Ectodermal cell (in vitro differentiated cells): ENCODE measurements around the gene SCAND1. TPM values are rescaled to one million over a fixed set of nuclear protein-coding genes. Genes with fewer than 3 reads are reported as not detected.
A peak's percentile ranks its signal among the peaks of the same experiment; 100 is the strongest.
"Not testable (repeated sequence)": the region's sequence is repeated elsewhere in the genome, so short reads cannot be mapped to it uniquely, and the experiment has no call there.

ENCODE experiments used
- H3K27ac ChIP-seq: 2 replicates; pipeline ENCODE4 v1.7.0; 2013; ENCODE audit warnings: mild to moderate bottlenecking, low read depth, low read length; ENCODE audit not compliant: insufficient read depth, poor library complexity, severe bottlenecking
- H3K27me3 ChIP-seq: 2 replicates; pipeline ENCODE4 v1.7.0; 2013; ENCODE audit warnings: mild to moderate bottlenecking, low read length; ENCODE audit not compliant: insufficient read depth, control insufficient read depth, poor library complexity, severe bottlenecking
- H3K36me3 ChIP-seq: one replicate; pipeline ENCODE4 v1.7.0; 2013; ENCODE audit warnings: low read length; ENCODE audit not compliant: control insufficient read depth, insufficient read depth
- H3K4me1 ChIP-seq: one replicate; pipeline ENCODE4 v1.7.0; 2013; ENCODE audit warnings: low read length; ENCODE audit not compliant: control insufficient read depth, insufficient read depth
- H3K4me3 ChIP-seq: 2 replicates; pipeline ENCODE4 v1.7.0; 2013; ENCODE audit warnings: low read depth, low read length, control low read depth; ENCODE audit not compliant: insufficient read depth
- H3K9me3 ChIP-seq: 2 replicates; pipeline ENCODE4 v1.7.0; 2013; ENCODE audit warnings: mild to moderate bottlenecking, low read length, moderate library complexity; ENCODE audit not compliant: control insufficient read depth
- WGBS, 2 experiments: methylation state at CpG; one replicate each; pipeline ENCODE4 v1.1.7; 2013; ENCODE audit warnings: missing lambda C conversion rate in 2 of 2; 5-methylcytosine and 5-hydroxymethylcytosine counted together
- polyA plus RNA-seq, 4 experiments: library from polyadenylated mRNA; stranded (reverse); fragments of 50-300 nt; gene quantifications; one replicate each; pipeline ENCODE4 v1.2.3, GENCODE V29; 2013

The SCAND1 gene
- 56.1 TPM for polyA plus RNA-seq (2013, experiment 1 of 4)
- polyA plus RNA-seq (2013, experiment 2 of 4): 57.8 TPM
- 58.9 TPM for polyA plus RNA-seq (2013, experiment 3 of 4)
- 59.5 TPM for polyA plus RNA-seq (2013, experiment 4 of 4)

- WGBS, 2 experiments: 0% methylated on average over 76 of the region's 76 CpGs
- Histone ChIP-seq H3K4me3 (peak within 1 kb of the TSS; percentile 80), H3K27ac (peak within 1 kb of the TSS; percentile 97)
Observed at GRCh38 chr20:35954200-35954906, at the start of gene SCAND1. SCAND1 (minus strand) TSS chr20:35954502; CDS start chr20:35954284, 218 bp downstream.

DNA sequence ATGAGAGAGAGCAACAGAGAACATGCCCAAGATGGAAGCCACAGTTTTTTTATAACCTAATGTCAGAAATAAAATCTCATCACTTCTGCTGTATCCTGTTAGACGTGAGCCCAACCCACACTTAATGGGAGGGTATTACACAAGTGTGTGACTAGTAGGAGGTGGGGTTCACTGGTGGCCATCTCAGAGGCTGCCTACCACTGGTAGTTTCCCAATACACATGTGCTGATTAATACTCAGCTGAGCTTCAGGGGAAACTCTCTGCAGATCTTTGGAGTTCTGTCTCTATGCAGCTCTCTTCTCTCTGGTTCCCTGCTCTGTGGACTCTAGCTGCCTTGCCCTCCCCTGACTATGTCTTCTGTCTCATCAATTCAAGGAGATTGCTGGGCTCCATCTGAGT is 49.7 kb upstream of the SCAND1 start:
- Histone ChIP-seq H3K27ac (no peak overlapping the region), H3K4me3 (no peak overlapping the region), H3K9me3 (no peaks in the 10 kb centered on the region), H3K4me1 (no peaks in the 10 kb centered on the region), H3K36me3 (no peaks in the 10 kb centered on the region), H3K27me3 (no peaks in the 10 kb centered on the region)
- 89 to 94% methylated on average over 1 of the region's 1 CpG for WGBS, 2 experiments

More at GRCh38 chr20:35954200-35954906, at the start of gene SCAND1:
- Histone ChIP-seq H3K27me3 (no peaks in the 10 kb centered on the region), H3K4me1 (no peaks in the 10 kb centered on the region), H3K36me3 (no peaks in the 10 kb centered on the region), H3K9me3 (no peaks in the 10 kb centered on the region)

GRCh38 chr20:36002855-36003254 is 48.6 kb upstream of the SCAND1 start:
- Histone ChIP-seq H3K4me3 (no peak overlapping the region), H3K27ac (no peak overlapping the region)

GRCh38 chr20:36001331-36001730 is 47.0 kb upstream of the SCAND1 start:
- not testable (repeated sequence) for H3K4me3 ChIP-seq, H3K27me3 ChIP-seq, H3K36me3 ChIP-seq, H3K4me1 ChIP-seq, H3K9me3 ChIP-seq, H3K27ac ChIP-seq
- WGBS, 2 experiments: 95 to 99% methylated on average over 15 to 20 of the region's 34 CpGs

More at GRCh38 chr20:36002855-36003254, 48.6 kb upstream of the SCAND1 start:
- no peaks in the 10 kb centered on the region for H3K4me1 ChIP-seq
- no peaks in the 10 kb centered on the region for H3K36me3 ChIP-seq
- no peaks in the 10 kb centered on the region for H3K27me3 ChIP-seq
- H3K9me3 ChIP-seq: no peaks in the 10 kb centered on the region

- H3K27ac ChIP-seq, H3K4me3 ChIP-seq, H3K27me3 ChIP-seq, H3K36me3 ChIP-seq, H3K9me3 ChIP-seq, H3K4me1 ChIP-seq: not testable (repeated sequence)
- WGBS, 2 experiments: 87 to 93% methylated on average over 8 of the region's 8 CpGs
Observed at GRCh38 chr20:35996492-35996891, 42.2 kb upstream of the SCAND1 start.

GRCh38 chr20:35994994-35995453 is 40.7 kb upstream of the SCAND1 start:
- H3K4me1 ChIP-seq: no peaks in the 10 kb centered on the region
- no peaks in the 10 kb centered on the region for H3K9me3 ChIP-seq

GRCh38 chr20:35992713-35993335 is 38.5 kb upstream of the SCAND1 start:
- H3K4me3 ChIP-seq: no peak overlapping the region
- H3K4me1 ChIP-seq: no peaks in the 10 kb centered on the region
- no peak overlapping the region for H3K27ac ChIP-seq
- H3K36me3 ChIP-seq: no peaks in the 10 kb centered on the region
- H3K27me3 ChIP-seq: no peaks in the 10 kb centered on the region
- WGBS, 2 experiments: 12 to 17% methylated on average over 6 of the region's 6 CpGs
- no peaks in the 10 kb centered on the region for H3K9me3 ChIP-seq

More at GRCh38 chr20:35994994-35995453, 40.7 kb upstream of the SCAND1 start:
- no peaks in the 10 kb centered on the region for H3K36me3 ChIP-seq
- no peak overlapping the region for H3K27ac ChIP-seq
- no peaks in the 10 kb centered on the region for H3K27me3 ChIP-seq
- H3K4me3 ChIP-seq: no peak overlapping the region
- WGBS, 2 experiments: 8 to 11% methylated on average over 6 of the region's 6 CpGs

DNA sequence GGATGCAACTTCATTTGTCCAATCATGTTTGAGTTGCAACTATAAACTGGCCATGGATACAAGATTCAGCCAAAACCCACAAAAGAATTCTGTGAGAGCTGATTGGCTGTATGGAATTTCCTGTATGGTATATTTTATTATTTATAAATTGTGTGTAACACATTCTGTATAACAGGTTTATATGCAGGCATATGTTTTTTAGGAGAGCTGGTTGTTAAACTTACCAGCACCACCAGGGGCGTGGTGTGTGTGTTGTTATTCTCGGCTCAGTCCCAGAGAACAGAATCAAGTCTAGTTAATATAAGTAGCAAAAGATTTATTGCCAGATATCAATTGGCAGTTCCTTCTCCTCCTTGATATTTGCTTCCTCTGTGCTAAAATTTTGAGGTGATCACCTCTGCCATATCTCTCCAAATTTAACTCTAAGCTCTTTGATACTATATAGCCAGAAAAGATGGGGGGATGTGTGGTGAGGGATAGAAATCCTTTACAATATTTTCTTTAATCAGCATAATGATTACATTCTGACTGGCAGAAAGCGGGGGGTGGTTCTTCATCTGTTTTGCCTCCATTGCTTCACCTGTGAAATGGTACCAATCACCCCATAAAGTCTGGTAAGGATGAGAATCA is 37.0 kb upstream of the SCAND1 start:
- H3K4me1 ChIP-seq: no peaks in the 10 kb centered on the region
- WGBS, 2 experiments: 51 to 82% methylated on average over 1 to 3 of the region's 3 CpGs
- no peaks in the 10 kb centered on the region for H3K27me3 ChIP-seq
- no peaks in the 10 kb centered on the region for H3K9me3 ChIP-seq
- no peak overlapping the region for H3K27ac ChIP-seq
- H3K4me3 ChIP-seq: no peak overlapping the region
- H3K36me3 ChIP-seq: no peaks in the 10 kb centered on the region

GRCh38 chr20:35988910-35989463 is 34.7 kb upstream of the SCAND1 start:
- H3K4me3 ChIP-seq: no peak overlapping the region
- H3K27me3 ChIP-seq: no peaks in the 10 kb centered on the region
- no peaks in the 10 kb centered on the region for H3K9me3 ChIP-seq
- WGBS, 2 experiments: 92 to 93% methylated on average over 2 of the region's 2 CpGs
- no peak overlapping the region for H3K27ac ChIP-seq
- no peaks in the 10 kb centered on the region for H3K4me1 ChIP-seq
- no peaks in the 10 kb centered on the region for H3K36me3 ChIP-seq

- no peak overlapping the region for H3K27ac ChIP-seq
- H3K4me3 ChIP-seq: no peak overlapping the region
- H3K9me3 ChIP-seq: no peaks in the 10 kb centered on the region
- no peaks in the 10 kb centered on the region for H3K27me3 ChIP-seq
- H3K36me3 ChIP-seq: no peaks in the 10 kb centered on the region
- WGBS, 2 experiments: 86 to 98% methylated on average over 1 to 2 of the region's 2 CpGs
- no peaks in the 10 kb centered on the region for H3K4me1 ChIP-seq
Observed at GRCh38 chr20:35985806-35986205, 31.5 kb upstream of the SCAND1 start.
